Measurements from ENCODE around the gene TTC34. TPM values are rescaled to one million over a fixed set of nuclear protein-coding genes. Genes with fewer than 3 reads are reported as not detected.
"Not testable (repeated sequence)": the region's sequence is repeated elsewhere in the genome, so short reads cannot be mapped to it uniquely, and the experiment has no call there.

TTC34 gene
- total RNA-seq, 1 donor, result 0.27 TPM

DNA sequence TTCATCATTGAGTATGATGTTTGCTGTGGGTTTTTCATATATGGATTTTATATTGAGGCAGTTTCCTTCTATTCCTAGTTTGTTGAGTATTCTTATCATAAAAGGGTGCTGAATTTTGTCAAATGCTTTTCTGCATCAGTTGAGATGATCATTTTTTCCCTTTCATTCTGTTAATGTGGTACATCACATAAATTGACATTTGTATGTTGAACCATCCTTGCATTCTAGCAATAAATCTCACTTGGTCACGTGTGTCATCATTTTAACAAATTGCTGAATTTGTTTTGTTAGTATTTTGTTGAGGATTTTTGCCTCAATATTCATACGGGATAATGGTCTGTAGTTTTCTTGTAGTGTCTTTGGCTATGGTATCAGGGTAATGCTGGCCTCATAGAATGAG lies 19.9 kb downstream of the TTC34 start:
- DNase-seq (ENCODE audit: low read depth in 2 of 3, low spot score in 2 of 3), result no peak

DNA sequence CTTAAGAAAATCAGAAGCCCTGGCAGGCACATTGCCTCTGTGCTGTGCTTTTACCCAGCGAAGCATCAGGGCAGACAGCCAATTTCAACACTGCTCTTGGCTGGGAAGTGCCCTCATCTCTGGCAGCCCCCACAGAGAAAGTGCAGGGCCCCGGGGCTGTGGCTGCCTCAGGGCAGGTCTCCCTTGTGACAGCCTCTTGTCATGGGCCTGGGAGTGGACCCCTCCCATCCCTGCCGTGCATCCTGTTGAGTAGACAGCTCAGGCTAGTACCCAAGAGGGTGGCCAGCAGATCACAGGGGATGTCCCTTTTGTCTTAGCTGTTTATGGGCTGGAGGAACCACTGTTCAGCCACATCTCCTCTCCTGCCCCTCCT lies 23.3 kb downstream of the TTC34 start:
- no peak for DNase-seq (ENCODE audit: low read depth in 2 of 3, low spot score in 2 of 3)

DNA sequence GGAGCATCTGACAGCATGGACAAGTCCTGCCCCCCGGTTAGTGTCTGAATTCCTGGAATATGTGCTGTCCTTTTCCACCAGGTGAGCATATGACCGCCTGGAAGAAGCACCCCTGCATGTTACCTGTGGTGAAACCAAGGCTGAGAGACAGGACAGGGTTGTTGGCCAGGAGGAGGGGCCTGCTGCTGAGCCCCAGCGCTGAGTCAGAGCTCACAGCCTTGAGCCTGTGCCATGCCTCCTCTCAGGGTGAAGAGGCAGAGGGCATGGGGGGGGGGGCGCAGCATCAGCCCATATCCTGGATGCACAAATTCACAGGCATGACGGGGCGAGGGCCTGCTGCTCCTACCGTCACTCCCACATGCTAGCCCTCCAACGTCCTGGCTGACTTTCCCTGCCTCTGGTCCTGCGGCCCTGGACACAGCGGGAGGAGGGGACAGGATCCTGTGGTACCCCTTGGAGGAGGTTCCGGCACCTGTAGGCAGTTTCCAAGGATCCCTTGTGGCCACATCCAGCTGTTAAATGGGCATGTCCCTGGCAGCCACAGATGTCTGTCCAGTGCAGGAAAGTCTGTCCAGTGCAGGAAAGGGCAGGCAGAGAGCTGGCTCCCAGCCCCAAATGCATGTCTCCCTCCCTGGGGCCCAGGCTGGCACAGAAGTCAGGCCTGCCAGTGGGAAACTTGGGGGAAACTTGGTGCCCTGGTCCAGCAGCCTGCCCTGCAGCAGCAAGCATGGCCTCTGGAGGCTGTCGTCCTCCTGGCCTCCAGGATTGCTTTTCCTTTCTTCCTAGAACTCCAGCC lies 23.9 kb downstream of the TTC34 start:
- DNase-seq (ENCODE audit: low read depth in 2 of 3, low spot score in 2 of 3), result no peak

DNA sequence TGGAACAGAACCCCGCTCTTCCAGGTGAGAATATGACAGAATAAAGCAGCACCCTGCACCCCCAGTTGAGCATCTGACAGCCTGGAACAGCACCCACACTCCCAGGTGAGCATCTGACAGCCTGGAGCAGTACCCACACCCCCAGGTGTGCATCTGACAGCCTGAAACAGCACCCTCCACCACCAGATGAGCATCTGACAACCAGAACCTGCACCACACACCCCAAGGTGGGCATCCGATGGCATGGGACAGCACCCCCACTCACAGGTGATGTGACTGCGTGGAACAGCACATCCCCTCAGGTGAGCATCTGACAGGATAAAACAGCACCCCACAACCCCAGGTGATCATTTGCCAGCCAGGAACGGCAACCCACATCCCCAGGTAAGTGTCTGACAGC lies 26.2 kb downstream of the TTC34 start:
- not testable (repeated sequence) for DNase-seq (ENCODE audit: low read depth in 2 of 3, low spot score in 2 of 3)

DNA sequence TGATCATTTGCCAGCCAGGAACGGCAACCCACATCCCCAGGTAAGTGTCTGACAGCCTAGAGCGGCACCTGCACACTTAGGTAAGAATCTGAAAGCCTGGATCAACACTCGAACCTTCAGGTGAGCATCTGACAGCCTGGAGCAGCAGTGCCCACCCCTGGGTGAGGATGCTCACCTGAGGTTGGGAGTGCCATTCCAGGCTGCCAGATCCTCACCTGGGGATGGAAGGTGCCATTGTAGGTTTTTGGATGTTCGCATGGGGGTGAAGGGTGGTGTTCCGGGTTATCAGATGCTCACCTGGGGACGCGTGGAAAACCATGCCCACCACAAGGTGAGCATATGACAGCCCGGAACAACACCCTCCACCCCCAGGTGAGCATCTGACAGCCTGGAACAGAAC lies 33.4 kb downstream of the TTC34 start:
- not testable (repeated sequence) for DNase-seq (ENCODE audit: low read depth in 2 of 3, low spot score in 2 of 3)

DNA sequence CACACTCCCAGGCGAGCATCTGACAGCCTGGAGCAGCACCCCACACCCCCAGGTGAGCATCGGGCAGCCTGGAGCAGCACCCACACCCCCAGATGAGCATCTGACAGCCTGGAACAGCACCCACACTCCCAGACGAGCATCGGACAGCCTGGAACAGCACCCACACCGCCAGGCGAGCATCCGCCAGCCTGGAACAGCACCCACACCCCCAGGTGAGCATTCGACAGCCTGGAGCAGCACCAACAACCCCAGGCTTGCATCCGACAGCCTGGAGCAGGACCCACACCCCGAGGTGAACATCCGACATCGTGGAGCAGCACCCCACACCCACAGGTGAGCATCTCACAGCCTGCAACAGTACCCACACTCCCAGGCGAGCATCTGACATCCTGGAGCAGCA lies 42.1 kb downstream of the TTC34 start:
- DNase-seq (ENCODE audit: low read depth in 2 of 3, low spot score in 2 of 3), result not testable (repeated sequence)

DNA sequence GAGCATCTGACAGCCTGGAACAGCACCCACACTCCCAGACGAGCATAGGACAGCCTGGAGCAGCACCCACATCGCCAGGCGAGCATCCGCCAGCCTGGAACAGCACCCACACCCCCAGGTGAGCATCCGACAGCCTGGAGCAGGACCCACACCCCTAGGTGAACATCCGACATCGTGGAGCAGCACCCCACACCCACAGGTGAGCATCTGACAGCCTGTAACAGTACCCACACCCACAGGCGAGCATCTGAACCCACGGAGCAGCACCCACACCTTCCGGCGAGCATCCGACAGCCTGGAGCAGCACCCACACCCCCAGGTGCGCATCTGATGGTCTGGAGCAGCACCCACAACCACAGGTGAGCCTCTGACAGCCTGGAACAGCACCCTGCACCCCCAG lies 44.0 kb downstream of the TTC34 start:
- not testable (repeated sequence) for DNase-seq (ENCODE audit: low read depth in 2 of 3, low spot score in 2 of 3)

DNA sequence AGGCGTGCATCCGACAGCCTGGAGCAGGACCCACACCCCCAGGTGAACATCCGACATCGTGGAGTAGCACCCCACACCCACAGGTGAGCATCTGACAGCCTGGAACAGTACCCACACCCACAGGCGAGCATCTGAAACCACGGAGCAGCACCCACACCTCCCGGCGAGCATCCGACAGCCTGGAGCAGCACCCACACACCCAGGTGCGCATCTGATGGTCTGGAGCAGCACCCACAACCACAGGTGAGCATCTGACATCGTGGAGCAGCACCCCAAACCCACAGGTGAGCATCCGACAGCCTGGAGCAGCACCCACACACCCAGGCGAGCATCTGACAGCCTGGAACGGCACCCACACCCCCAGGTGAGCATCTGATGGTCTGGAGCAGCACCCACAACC lies 46.1 kb downstream of the TTC34 start:
- not testable (repeated sequence) for DNase-seq (ENCODE audit: low read depth in 2 of 3, low spot score in 2 of 3)

DNA sequence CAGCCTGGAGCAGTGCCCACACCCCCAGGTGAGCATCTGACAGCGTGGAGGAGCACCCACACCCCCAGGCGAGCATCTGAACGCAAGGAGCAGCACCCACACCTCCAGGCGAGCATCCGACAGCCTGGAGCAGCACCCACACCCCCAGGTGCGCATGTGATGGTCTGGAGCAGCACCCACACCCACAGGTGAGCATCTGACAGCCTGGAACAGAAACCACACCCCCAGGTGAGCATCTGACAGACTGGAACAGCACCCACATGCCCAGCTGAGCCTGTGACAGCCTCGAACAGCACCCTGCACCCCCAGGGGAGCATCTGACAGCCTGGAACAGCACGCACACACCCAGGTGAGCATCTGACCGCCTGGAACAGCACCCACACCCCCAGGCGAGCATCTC lies 46.9 kb downstream of the TTC34 start:
- DNase-seq (ENCODE audit: low read depth in 2 of 3, low spot score in 2 of 3), result not testable (repeated sequence)

DNA sequence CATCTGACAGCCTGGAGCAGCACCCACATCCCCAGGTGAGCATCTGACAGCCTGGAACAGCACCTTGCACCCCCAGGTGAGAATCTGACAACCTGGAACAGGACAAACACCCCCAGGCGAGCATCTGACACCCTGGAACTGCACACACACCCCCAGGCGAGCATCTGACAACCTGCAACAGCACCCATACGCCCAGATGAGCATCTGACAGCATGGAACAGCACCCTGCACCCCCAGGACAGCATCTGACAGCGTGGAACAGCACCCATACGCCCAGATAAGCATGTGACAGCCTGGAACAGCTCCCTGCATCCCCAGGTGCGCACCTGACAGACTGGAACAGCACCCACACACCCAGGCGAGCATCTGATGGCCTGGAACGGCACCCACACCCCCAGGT lies 49.0 kb downstream of the TTC34 start:
- DNase-seq (ENCODE audit: low read depth in 2 of 3, low spot score in 2 of 3), result not testable (repeated sequence)

DNA sequence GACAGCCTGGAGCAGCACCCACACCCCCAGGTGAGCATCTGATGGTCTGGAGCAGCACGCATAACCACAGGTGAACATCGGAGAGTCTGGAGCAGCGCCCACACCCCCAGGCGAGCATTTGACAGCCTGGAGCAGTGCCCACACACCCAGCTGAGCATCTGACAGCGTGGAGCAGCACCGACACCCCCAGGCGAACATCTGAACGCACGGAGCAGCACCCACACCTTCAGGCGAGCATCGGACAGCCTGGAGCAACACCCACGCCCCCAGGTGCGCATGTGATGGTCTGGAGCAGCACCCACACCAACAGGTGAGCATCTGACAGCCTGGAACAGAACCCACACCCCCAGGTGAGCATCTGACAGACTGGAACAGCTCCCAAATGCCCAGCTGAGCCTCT lies 49.6 kb downstream of the TTC34 start:
- DNase-seq (ENCODE audit: low read depth in 2 of 3, low spot score in 2 of 3), result not testable (repeated sequence)

DNA sequence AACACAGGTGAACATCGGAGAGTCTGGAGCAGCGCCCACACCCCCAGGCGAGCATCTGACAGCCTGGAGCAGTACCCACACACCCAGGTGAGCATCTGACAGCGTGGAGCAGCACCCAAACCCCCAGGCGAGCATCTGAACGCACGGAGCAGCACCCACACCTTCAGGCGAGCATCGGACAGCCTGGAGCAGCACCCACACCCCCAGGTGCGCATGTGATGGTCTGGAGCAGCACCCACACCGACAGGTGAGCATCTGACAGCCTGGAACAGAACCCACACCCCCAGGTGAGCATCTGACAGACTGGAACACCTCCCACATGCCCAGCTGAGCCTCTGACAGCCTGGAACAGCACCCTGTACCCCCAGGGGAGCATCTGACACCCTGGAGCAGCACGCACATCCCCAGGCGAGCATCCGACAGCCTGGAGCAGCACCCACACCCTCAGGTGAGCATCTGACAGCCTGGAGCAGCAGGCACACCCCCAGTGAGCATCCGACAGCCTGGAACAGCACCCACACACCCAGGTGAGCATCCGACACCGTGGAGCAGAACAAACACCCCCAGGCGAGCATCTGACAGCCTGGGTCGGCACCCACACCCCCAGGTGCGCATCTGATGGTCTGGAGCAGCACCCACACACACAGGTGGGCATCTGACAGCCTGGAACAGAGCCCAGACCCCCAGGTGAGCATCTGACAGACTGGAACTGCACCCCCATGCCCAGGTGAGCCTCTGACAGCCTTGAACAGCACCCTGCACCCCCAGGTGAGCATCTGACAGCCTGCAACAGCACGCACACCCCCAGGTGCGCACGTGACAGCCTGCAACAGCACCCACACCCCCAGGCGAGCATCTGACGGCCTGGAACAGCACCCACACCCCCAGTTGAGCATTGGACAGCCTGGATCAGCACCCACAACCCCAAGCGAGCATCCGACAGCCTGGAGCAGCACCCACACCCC lies 50.4 kb downstream of the TTC34 start:
- not testable (repeated sequence) for DNase-seq (ENCODE audit: low read depth in 2 of 3, low spot score in 2 of 3)

DNA sequence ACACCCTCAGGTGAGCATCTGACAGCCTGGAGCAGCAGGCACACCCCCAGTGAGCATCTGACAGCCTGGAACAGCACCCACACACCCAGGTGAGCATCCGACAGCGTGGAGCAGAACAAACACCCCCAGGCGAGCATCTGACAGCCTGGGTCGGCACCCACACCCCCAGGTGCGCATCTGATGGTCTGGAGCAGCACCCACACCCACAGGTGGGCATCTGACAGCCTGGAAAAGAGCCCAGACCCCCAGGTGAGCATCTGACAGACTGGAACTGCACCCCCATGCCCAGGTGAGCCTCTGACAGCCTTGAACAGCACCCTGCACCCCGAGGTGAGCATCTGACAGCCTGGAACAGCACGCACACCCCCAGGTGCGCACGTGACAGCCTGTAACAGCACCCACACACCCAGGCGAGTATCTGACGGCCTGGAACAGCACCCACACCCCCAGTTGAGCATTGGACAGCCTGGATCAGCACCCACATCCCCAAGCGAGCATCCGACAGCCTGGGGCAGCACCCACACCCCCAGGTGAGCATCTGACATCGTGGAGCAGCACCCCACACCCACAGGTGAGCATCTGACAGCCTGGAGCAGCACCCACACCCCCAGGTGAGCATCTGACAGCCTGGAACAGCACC lies 51.3 kb downstream of the TTC34 start:
- not testable (repeated sequence) for DNase-seq (ENCODE audit: low read depth in 2 of 3, low spot score in 2 of 3)

DNA sequence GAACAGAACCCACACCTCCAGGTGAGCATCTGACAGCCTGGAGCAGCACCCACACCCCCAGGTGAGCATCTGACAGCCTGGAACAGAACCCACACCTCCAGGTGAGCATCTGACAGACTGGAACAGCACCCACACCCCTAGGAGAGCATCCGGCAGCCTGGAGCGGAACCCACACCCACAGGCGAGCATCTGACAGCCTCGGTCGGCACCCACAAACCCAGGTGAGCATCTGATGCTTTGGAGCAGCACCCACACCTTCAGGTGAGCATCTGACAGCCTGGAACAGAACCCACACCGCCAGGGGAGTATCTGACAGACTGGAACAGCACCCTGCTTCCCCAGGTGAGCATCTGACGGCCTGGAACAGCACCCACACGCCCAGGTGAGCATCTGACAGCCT lies 52.9 kb downstream of the TTC34 start:
- not testable (repeated sequence) for DNase-seq (ENCODE audit: low read depth in 2 of 3, low spot score in 2 of 3)

DNA sequence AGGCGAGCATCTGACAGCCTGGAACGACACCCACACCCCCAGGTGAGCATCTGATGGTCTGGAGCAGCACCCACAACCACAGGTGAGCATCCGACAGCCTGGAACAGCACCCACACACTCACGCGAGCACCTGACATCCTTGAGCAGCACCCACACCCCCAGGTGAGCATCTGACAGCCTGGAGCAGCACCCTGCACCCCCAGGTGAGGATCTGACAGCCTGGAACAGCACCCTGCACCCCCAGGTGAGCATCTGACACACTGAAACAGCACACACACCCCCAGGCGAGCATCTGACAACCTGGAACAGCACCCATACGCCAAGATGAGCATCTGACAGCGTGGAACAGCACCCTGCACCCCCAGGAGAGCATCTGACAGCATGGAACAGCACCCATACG lies 106.7 kb downstream of the TTC34 start:
- DNase-seq (ENCODE audit: low read depth in 2 of 3, low spot score in 2 of 3), result not testable (repeated sequence)

DNA sequence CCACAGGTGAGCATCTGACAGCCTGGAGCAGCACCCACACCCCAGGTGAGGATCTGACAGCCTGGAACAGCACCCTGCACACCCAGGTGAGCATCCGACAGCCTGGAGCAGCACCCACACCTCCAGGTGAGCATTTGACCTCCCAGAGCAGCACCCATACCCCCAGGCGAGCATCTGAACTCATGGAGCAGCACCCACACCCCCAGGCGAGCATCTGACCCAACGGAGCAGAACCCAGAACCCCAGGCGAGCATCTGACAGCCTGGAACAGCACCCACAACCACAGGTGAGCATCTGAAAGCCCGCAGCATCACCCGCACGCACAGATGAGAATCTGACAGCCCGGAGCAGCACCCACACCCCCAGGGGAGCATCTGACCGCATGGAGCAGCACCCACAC lies 111.3 kb downstream of the TTC34 start:
- DNase-seq (ENCODE audit: low read depth in 2 of 3, low spot score in 2 of 3), result not testable (repeated sequence)

DNA sequence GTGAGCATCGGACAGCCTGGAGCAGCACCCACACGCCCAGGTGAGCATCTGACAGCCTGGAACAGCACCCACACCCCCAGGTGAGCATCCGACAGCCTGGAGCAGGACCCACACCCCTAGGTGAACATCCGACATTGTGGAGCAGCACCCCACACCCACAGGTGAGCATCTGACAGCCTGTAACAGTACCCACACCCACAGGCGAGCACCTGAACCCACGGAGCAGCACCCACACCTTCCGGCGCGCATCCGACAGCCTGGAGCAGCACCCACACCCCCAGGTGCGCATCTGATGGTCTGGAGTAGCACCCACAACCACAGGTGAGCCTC lies 113.2 kb downstream of the TTC34 start:
- not testable (repeated sequence) for DNase-seq (ENCODE audit: low read depth in 2 of 3, low spot score in 2 of 3)

DNA sequence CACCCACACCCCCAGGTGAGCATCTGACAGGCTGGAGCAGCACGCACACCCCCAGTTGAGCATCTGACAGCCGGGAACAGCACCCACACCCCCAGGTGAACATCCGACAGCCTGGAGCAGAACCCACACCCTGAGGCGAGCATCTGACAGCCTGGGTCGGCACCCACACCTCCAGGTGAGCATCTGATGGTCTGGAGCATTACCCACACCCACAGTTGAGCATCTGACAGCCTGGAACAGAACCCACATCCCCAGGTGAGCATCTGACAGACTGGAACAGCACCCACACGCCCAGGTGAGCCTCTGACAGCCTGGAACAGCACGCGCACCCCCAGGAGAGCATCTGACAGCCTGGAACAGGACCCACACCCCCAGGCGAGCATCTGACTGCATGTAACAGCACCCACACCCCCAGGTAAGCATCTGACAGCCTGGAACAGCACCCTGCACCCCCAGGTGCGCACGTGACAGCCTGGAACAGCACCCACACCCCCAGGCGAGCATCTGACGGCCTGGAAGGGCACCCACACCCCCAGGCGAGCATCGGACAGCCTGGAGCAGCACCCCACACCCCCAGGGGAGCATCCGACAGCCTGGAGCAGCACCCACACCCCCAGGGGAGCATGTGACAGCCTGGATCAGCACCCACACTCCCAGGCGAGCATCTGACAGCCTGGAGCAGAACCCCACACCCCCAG lies 113.7 kb downstream of the TTC34 start:
- not testable (repeated sequence) for DNase-seq (ENCODE audit: low read depth in 2 of 3, low spot score in 2 of 3)

DNA sequence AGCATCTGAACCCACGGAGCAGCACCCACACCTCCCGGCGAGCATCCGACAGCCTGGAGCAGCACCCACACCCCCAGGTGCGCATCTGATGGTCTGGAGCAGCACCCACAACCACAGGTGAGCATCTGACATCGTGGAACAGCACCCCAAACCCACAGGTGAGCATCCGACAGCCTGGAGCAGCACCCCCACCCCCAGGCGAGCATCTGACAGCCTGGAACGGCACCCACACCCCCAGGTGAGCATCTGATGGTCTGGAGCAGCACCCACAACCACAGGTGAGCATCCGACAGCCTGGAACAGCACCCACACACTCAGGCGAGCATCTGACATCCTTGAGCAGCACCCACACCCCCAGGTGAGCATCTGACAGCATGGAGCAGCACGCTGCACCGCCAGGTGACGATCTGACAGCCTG lies 114.3 kb downstream of the TTC34 start:
- not testable (repeated sequence) for DNase-seq (ENCODE audit: low read depth in 2 of 3, low spot score in 2 of 3)

DNA sequence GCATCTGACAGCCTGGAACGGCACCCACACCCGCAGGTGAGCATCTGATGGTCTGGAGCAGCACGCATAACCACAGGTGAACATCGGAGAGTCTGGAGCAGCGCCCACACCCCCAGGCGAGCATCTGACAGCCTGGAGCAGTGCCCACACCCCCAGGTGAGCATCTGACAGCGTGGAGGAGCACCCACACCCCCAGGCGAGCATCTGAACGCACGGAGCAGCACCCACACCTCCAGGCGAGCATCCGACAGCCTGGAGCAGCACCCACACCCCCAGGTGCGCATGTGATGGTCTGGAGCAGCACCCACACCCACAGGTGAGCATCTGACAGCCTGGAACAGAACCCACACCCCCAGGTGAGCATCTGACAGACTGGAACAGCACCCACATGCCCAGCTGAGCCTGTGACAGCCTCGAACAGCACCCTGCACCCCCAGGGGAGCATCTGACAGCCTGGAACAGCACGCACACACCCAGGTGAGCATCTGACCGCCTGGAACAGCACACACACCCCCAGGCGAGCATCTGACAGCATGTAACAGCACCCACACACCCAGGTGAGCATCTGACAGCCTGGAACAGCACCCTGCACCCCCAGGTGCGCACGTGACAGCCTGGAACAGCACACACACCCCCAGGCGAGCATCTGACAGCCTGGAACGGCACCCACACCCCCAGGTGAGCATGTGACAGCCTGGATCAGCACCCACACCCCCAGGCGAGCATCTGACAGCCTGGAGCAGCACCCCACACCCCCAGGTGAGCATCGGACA lies 115.2 kb downstream of the TTC34 start:
- DNase-seq (ENCODE audit: low read depth in 2 of 3, low spot score in 2 of 3), result not testable (repeated sequence)
